Tibial artery (tissue), 4 donors: ENCODE results near the gene PTPN9.
A peak's percentile ranks its signal among the peaks of the same experiment; 100 is the strongest.

Experiments used
- DNase-seq, 2 donors: peaks; one replicate each; pipeline ENCODE4 v3.0.0-alpha.2; 2019
- H3K27ac ChIP-seq, 2 donors: fragments of 200-600 bp; sonication (generic) in 1 of 2; 1 replicate in 1 of 2; 2 replicates in 1 of 2; pipeline ENCODE4 v1.5.1; 2018 to 2019; ENCODE audit warnings: mild to moderate bottlenecking in 1 of 2
- H3K27me3 ChIP-seq, 2 donors: fragments of 200-600 bp; sonication (generic) in 1 of 2; one replicate each; pipeline versions ENCODE4 v1.5.1 to v1.6.0; 2016 to 2019
- H3K36me3 ChIP-seq, 3 donors: fragments of 200-600 bp; sonication (generic) in 2 of 3; one replicate each; pipeline ENCODE4 v1.5.1; 2016 to 2019; ENCODE audit warnings: mild to moderate bottlenecking in 2 of 3
- H3K4me1 ChIP-seq, 4 donors: fragments of 200-600 bp; sonication (generic) in 2 of 4; 1 replicate in 3 of 4; 2 replicates in 1 of 4; pipeline ENCODE4 v1.5.1; 2016 to 2019
- H3K4me3 ChIP-seq, 2 donors: fragments of 200-600 bp; sonication (generic) in 1 of 2; 1 replicate in 1 of 2; 2 replicates in 1 of 2; pipeline ENCODE4 v1.5.1; 2018 to 2019; ENCODE audit warnings: mild to moderate bottlenecking in 2 of 2
- H3K9me3 ChIP-seq, 3 donors: fragments of 200-600 bp; sonication (generic) in 1 of 3; one replicate each; pipeline ENCODE4 v1.5.1; 2016 to 2019
- CTCF ChIP-seq, 2 experiments: fragments of 200-600 bp in 1 of 2; fragments of 450-650 bp in 1 of 2; IDR thresholded peaks; one replicate each; pipeline ENCODE4 v1.5.1; 2017 to 2019; ENCODE audit warnings: antibody characterized with exemption in 2 of 2, mild to moderate bottlenecking in 1 of 2, moderate library complexity in 1 of 2
- intact Hi-C: fragments of 100-400 bp; cut with DNase I; formaldehyde crosslinking; loops from one replicate; pipeline ENCODE4 v1.15.0; 2023; ENCODE audit warnings: low total_unique reads

The PTPN9 gene

DNA sequence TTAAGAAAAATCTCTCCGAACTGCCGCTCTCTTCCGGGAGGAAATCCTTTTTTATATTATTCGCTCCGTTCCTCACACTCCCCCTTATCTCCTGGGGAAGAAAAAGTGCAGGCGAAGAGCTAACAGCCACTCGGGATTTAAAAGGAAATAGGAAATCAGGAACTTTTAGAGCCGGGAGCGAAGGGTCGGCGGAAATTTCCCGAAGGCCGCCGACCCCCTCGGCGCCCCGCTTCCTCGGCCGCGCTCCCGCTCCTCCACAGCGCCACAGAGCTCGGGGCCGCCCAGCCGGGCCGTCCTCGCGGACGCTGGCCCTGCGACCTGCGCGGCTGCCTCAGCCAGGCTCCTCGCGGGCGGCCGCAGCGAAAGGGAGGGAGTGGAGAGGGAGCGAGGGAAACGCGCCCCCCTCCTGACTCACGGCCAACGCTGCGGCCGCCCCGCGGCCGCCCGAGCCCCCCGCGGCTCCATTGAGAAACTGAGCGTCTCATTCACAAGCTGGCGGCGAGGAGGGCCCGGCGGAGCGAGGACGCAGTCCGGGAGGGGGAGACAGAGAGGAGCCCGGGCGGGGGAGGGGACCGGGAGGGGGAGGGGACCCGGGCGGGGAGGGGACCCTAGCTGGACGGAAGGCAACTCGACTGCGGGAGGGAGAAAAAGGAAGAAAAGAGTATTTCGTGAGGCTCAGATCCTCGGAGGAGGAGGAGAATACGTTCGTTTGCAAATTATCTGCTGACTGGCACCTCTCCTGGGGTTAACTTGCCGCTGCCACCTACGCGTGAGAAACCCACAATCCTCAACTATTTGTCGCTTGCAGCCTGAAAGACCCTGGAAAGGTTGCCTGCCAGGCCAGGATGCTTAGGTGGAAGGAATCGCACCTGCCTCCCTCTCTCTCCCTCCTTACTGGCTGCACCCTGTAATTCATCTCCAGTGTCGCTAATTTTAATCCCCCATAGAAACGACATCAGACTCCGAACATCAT is at the start of gene PTPN9:
Gene PTPN9 (minus strand): TSS at position 368 of the 973 bp plus-strand sequence. CDS start 539 bp downstream, outside the sequence.
- TF ChIP-seq CTCF (IDR thresholded peaks at IDR 0.05) = peak in 1 of 2 experiments; percentile 66

DNA sequence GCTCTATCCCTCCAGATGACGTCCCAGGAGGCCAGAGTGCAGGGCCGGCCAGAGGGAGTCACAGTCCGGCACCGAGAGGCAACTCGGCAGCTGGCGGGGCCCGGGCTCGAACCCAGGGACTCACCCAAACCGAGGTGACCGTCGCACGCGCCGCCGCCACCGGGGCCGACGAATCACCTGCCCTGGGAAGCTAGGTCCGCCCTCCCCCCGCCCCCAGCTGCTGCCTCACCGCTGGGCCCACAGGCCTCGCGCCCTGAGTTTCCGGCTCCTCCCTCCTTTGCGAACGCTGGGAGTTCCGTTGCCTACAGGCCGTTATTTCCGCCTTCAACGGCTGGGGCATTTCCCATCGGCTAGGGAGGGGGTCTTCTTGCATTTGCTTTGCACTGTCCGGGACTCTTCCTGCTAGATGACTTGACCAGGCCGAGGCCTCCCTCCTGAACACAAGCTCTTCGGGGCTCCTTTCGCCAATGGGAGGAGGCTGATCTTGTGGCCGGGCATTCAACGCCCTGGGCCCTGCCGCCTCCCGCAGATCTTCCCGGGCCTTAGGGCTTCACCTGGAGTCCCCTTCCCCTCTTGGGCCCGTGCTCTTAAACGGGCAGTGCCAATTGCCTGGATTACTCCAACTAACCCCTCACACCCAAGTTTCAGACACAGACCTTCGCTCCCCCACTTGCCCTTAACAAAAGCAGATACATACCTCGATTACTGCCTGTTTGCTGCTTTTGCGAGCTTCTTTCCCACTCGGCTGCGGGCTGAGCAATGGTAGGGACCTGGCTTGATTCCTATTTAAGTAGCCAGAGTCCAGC is 46.6 kb upstream of the PTPN9 start, which contains the start of gene SNUPN:
Gene SNUPN (minus strand): TSS at position 184 of the 806 bp plus-strand sequence. CDS start 4,674 bp downstream, outside the sequence.
- DNase-seq = peak; percentile 94 to 97
- no peaks in the 10 kb centered on the region for H3K27me3 ChIP-seq
- intact Hi-C loops = loop anchor here (10.0 kb wide), 1 partner anchor 111 kb away; no protein-coding TSS in a partner anchor
- peak within 1 kb of the TSS; percentile 94 to 99 for H3K4me3 ChIP-seq
- peak within 1 kb of the TSS; percentile 93 to 97 for H3K27ac ChIP-seq
- TF ChIP-seq CTCF (IDR thresholded peaks at IDR 0.05) = no peak
- peaks cover 0 to 28% (median 12%) of the 10 kb centered on the region in 4 donors for H3K4me1 ChIP-seq
- H3K9me3 ChIP-seq = no peaks in the 10 kb centered on the region
- H3K36me3 ChIP-seq = no peaks in the 10 kb centered on the region

More for the DNA sequence above, at the start of gene PTPN9:
- no peaks in the 10 kb centered on the region for H3K27me3 ChIP-seq
- H3K27ac ChIP-seq = peak within 1 kb of the TSS; percentile 87 to 89
- peaks cover 0 to 25% (median 9%) of the 10 kb centered on the region in 4 donors for H3K4me1 ChIP-seq
- peak; percentile 80 to 88 for DNase-seq
- intact Hi-C loops = no loop called here
- H3K36me3 ChIP-seq = no peaks in the 10 kb centered on the region
- no peaks in the 10 kb centered on the region for H3K9me3 ChIP-seq
- H3K4me3 ChIP-seq = peak within 1 kb of the TSS; percentile 84 to 91

GRCh38 chr15:75622505-75622904 is 43.4 kb upstream of the PTPN9 start:
- H3K4me1 ChIP-seq = peaks cover 0 to 41% (median 24%) of the 10 kb centered on the region in 4 donors
- H3K27me3 ChIP-seq = no peaks in the 10 kb centered on the region
- H3K4me3 ChIP-seq = no peak overlapping the region
- TF ChIP-seq CTCF (IDR thresholded peaks at IDR 0.05) = no peak
- intact Hi-C loops = loop anchor here (10.0 kb wide), 1 partner anchor 108 kb away; no protein-coding TSS in a partner anchor
- no peaks in the 10 kb centered on the region for H3K9me3 ChIP-seq
- H3K27ac ChIP-seq = peak overlapping the region in 1 of 2 donors; percentile 69
- DNase-seq = no peak
- H3K36me3 ChIP-seq = peaks cover 2 to 20% (median 9%) of the 10 kb centered on the region in 3 donors

- intact Hi-C loops = loop anchor here (10.0 kb wide), 1 partner anchor 106 kb away; no protein-coding TSS in a partner anchor
- DNase-seq = peak; percentile 92 to 94
- Histone ChIP-seq H3K36me3 (peaks cover 18 to 36% (median 21%) of the 10 kb centered on the region in 3 donors), H3K4me3 (peak overlapping the region; percentile 14 to 40), H3K27me3 (no peaks in the 10 kb centered on the region), H3K4me1 (peaks cover 0 to 35% (median 21%) of the 10 kb centered on the region in 4 donors), H3K9me3 (no peaks in the 10 kb centered on the region), H3K27ac (peak overlapping the region; percentile 68 to 69)
- peak; percentile 50 to 68 for TF ChIP-seq CTCF (IDR thresholded peaks at IDR 0.05)
Measured at GRCh38 chr15:75620841-75621391, 41.8 kb upstream of the PTPN9 start.
